K562 (cell line): ENCODE measurements around the gene ZDHHC14. TPM values are rescaled to one million over a fixed set of nuclear protein-coding genes. Genes with fewer than 3 reads are reported as not detected.

Experiments
- DMBX1 ChIP-seq: fragments of 250-450 bp; sonication (Bioruptor Pico); IDR thresholded peaks from 2 replicates; pipeline ENCODE4 v1.8.0; 2022; ENCODE audit warnings: inconsistent platforms, mild to moderate bottlenecking, moderate library complexity, borderline replicate concordance
- JUNB ChIP-seq: fragments of 450-650 bp; formaldehyde crosslinking; conservative IDR thresholded peaks from 2 replicates; pipeline ENCODE4 v1.4.0; 2020; ENCODE audit warnings: mild to moderate bottlenecking
- NRF1 ChIP-seq, 2 experiments: fragments of 450-650 bp; IDR thresholded peaks in 1 of 2; conservative IDR thresholded peaks in 1 of 2; 2 replicates each; pipeline ENCODE4 v1.6.1; 2014; ENCODE audit warnings: mild to moderate bottlenecking in 2 of 2
- RBBP5 ChIP-seq: fragments of 200-600 bp; sonication (generic); IDR thresholded peaks from 2 replicates; pipeline ENCODE4 v1.6.1; 2012; ENCODE audit warnings: borderline replicate concordance, mild to moderate bottlenecking, low read length, control low read depth, inconsistent platforms; ENCODE audit not compliant: insufficient read depth, poor library complexity, severe bottlenecking
- YY1 ChIP-seq, 3 experiments: IDR thresholded peaks; 2 replicates each; pipeline ENCODE4 v1.6.1; 2011; ENCODE audit warnings: low read length in 2 of 3, mild to moderate bottlenecking in 2 of 3, moderate library complexity in 2 of 3, borderline replicate concordance in 1 of 3, control low read depth in 1 of 3, low read depth in 1 of 3; ENCODE audit not compliant: insufficient read depth in 3 of 3, insufficient replicate concordance in 2 of 3, control insufficient read depth in 1 of 3, insufficient read length in 1 of 3; ENCODE audit errors: extremely low read depth in 1 of 3
- ZNF592 ChIP-seq: fragments of 450-650 bp; IDR thresholded peaks from 2 replicates; pipeline ENCODE4 v1.6.1; 2017; ENCODE audit warnings: antibody characterized with exemption, mild to moderate bottlenecking
- polyA plus RNA-seq, 8 experiments: library from polyadenylated mRNA; depleted of rRNA in 4 of 8; stranded (reverse) in 5 of 8; unstranded in 3 of 8; fragments of >200 nt; fragmentation: Nextera tagmentation in 2 of 8; fragmentation: Illumina TruSeq in 1 of 8; extraction: Ambion mirVana in 2 of 8; extraction: Trizol in 1 of 8; gene quantifications; 2 replicates each; pipeline versions ENCODE4 v1.2.1 to v1.2.3, GENCODE V29; 2011 to 2014; ENCODE audit warnings: inconsistent platforms in 1 of 8, missing spikeins in 1 of 8
- total RNA-seq, 7 experiments: library from RNA; depleted of rRNA in 6 of 7; stranded (reverse); fragments of >200 nt in 6 of 7; fragmentation: Illumina TruSeq in 2 of 7; extraction: Trizol in 2 of 7; gene quantifications; 2 replicates each; pipeline versions ENCODE4 v1.2.1 to v1.2.3, GENCODE V29; 2011 to 2021; ENCODE audit warnings: low replicate concordance in 1 of 7

Gene ZDHHC14
- total and polyA plus RNA-seq, 9 of the 15 experiments (the other 6 are each of a cell fraction or from before 2014, with no cell fraction given), result 0.92 to 23.1 (median 13.8) TPM

- TF ChIP-seq YY1 (IDR thresholded peaks at IDR 0.05; ENCODE audit: borderline replicate concordance in 1 of 3, control insufficient read depth in 1 of 3, extremely low read depth in 1 of 3, insufficient read depth in 3 of 3, insufficient read length in 1 of 3, insufficient replicate concordance in 2 of 3, low read depth in 1 of 3, low read length in 2 of 3) (peak in 1 of 3 experiments; percentile 23), DMBX1 (peak; percentile 35; the same call in 1 of the 2 replicates), JUNB (no peak), ZNF592 (peak; percentile 81), NRF1 (conservative IDR thresholded peaks at IDR 0.05 in 1 of 2, IDR thresholded peaks at IDR 0.05 in 1 of 2) (0 out of 4 replicates have a peak, but pooled peaks of 1 of the 2 experiments have one; percentile 17), RBBP5 (peak; percentile 75)
These were observed 83.9 kb downstream of the ZDHHC14 start (continued) for GRCh38 chr6:157464653-157465535.
